ENCODE measurements around the gene DDX41.

Gene DDX41

GRCh38 chr5:177554474-177555111 is 37.8 kb upstream of the DDX41 start, which contains the start of gene FAM193B:
Gene FAM193B, minus strand, starts transcription at chr5:177554563. Its CDS starts 105 bp downstream, at chr5:177554458.
- TF ChIP-seq, protein P1, sequence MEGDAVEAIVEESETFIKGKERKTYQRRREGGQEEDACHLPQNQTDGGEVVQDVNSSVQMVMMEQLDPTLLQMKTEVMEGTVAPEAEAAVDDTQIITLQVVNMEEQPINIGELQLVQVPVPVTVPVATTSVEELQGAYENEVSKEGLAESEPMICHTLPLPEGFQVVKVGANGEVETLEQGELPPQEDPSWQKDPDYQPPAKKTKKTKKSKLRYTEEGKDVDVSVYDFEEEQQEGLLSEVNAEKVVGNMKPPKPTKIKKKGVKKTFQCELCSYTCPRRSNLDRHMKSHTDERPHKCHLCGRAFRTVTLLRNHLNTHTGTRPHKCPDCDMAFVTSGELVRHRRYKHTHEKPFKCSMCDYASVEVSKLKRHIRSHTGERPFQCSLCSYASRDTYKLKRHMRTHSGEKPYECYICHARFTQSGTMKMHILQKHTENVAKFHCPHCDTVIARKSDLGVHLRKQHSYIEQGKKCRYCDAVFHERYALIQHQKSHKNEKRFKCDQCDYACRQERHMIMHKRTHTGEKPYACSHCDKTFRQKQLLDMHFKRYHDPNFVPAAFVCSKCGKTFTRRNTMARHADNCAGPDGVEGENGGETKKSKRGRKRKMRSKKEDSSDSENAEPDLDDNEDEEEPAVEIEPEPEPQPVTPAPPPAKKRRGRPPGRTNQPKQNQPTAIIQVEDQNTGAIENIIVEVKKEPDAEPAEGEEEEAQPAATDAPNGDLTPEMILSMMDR (IDR thresholded peaks at IDR 0.05; ENCODE audit: borderline replicate concordance, control extremely low read depth, extremely low read depth, insufficient read depth, missing control alignments): no peak
- in situ Hi-C loops (cut with MboI; ENCODE audit: low sequenced_read_pairs, unreplicated experiment): no loop called here
- DNase-seq (ENCODE audit: low spot score): peak; percentile 99

DNA sequence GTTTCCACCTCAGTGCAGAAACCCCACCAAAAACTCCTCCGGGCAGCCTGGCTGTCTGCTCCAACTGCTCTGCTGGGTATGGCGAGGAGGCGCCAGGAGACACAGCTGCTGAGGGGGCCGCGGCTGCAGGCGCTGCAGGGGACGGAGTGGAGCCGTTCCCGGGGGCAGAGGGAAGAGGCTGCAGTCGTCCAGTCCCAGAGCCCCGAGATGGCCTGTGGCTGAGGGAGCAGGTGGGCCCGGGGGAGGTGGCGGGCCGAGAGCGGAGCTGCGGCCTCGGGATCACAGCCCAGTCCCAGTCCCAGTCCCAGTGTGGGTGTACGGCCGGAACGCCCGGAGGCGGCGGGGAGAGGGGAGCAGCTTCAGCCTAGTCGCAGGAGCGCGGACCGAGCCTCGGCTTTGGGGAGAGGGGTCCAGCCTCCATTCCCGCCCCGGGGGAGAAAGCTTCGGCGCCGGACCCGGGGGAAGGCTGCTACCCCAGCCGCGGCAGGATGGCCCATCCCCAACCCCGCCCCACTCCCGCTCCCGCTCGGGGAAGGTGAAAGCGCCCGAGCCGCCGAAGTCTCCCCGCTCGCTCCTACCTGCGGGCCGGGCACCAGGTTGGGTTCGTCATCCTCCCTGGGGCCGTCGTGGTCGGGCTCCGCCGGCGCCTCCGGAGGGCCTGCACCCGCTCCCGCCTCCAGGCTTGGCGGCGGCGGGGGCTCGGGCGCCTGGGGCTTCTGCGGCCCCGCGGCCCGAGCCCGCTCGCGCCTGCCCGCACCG is 37.1 kb upstream of the DDX41 start:
- TF ChIP-seq, protein P1 (IDR thresholded peaks at IDR 0.05; ENCODE audit: borderline replicate concordance, control extremely low read depth, extremely low read depth, insufficient read depth, missing control alignments): no peak
- in situ Hi-C loops (cut with MboI; ENCODE audit: low sequenced_read_pairs, unreplicated experiment): no loop called here
- DNase-seq (ENCODE audit: low spot score): peak; percentile 79

DNA sequence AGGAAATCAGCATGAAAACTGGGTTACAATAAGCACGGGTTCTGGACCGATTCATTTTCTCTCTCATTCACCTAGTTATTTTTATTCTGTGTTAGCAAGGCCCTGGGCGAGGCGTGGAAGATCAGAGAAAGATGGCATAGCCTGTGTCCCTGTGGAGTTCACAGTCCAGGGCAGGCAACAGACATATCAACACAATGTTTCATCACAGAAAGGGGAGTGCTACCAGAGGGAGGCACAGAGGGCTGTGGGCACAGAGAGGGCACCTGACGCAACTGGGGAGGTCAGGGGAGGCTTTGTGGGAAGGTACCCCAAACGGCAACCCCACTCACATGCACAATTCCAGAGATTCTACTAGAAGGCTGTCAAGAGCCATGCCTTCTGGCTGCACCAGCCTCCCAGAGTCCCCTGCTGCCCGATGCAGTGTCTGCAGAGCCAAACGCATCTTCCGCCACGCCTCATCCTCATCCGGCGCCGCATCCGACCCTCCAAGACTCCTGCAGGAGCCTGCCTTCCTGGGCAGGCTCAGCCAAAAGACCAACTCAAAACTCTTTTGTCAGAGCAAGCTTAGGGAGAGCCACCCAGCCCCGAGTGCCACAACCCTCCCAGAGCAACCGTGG is 36.2 kb upstream of the DDX41 start:
- DNase-seq (ENCODE audit: low spot score): no peak
- in situ Hi-C loops (cut with MboI; ENCODE audit: low sequenced_read_pairs, unreplicated experiment): no loop called here

DNA sequence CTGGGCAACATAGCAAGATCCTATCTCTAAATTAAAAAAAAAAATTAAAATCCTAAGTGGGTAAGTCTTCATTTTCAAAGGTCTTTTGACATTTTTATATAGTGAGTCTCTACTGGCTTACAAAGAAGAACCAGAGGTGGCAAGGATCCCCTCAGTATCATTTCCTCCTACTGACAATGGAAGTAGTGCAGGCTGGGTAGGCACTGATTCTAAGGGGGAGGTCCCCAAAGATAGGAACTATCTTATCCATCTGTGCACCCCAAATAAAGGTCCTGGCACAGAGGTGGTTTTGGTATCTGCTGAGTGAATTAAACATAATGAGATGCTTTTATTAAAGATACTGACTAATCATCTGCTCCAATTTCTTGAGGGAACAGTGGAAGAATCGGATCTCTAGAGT is 33.4 kb upstream of the DDX41 start:
- in situ Hi-C loops (cut with MboI; ENCODE audit: low sequenced_read_pairs, unreplicated experiment): no loop called here
- TF ChIP-seq, protein P1 (IDR thresholded peaks at IDR 0.05; ENCODE audit: borderline replicate concordance, control extremely low read depth, extremely low read depth, insufficient read depth, missing control alignments): no peak
- no peak for DNase-seq (ENCODE audit: low spot score)

More for the DNA sequence above, 36.2 kb upstream of the DDX41 start:
- TF ChIP-seq, protein P1 (IDR thresholded peaks at IDR 0.05; ENCODE audit: borderline replicate concordance, control extremely low read depth, extremely low read depth, insufficient read depth, missing control alignments): no peak

- in situ Hi-C loops (cut with MboI; ENCODE audit: low sequenced_read_pairs, unreplicated experiment): no loop called here
- TF ChIP-seq, protein P1 (IDR thresholded peaks at IDR 0.05; ENCODE audit: borderline replicate concordance, control extremely low read depth, extremely low read depth, insufficient read depth, missing control alignments): no peak
- DNase-seq (ENCODE audit: low spot score): no peak
Measured at GRCh38 chr5:177548495-177548894, 31.7 kb upstream of the DDX41 start.

GRCh38 chr5:177547736-177548135 is 31.0 kb upstream of the DDX41 start:
- TF ChIP-seq, protein P1 (IDR thresholded peaks at IDR 0.05; ENCODE audit: borderline replicate concordance, control extremely low read depth, extremely low read depth, insufficient read depth, missing control alignments): no peak
- in situ Hi-C loops (cut with MboI; ENCODE audit: low sequenced_read_pairs, unreplicated experiment): no loop called here
- no peak for DNase-seq (ENCODE audit: low spot score)
